Measurements from ENCODE around the gene GFY.

Gene GFY, protein sequence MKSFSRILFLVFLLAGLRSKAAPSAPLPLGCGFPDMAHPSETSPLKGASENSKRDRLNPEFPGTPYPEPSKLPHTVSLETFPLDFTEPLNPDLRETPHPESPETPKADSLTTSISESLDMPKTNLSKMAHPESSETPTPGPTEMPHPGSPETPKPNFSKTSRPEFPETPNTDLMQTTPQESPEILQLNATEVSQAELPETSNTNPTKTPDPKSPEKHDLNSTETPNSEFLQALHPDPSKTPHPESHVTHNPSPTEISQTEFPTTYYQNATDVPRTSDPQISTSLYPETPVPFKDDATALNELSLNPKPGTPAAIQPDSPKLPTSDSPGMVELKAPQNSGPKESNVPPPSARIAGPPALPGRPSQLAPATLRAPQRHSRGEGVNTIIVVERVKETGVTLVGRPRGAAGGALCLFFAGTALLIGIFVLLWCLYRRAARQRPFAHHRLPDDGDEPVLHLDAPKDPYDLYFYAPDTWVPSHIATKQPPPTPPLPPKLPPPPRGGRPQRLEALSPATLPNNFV

DNA sequence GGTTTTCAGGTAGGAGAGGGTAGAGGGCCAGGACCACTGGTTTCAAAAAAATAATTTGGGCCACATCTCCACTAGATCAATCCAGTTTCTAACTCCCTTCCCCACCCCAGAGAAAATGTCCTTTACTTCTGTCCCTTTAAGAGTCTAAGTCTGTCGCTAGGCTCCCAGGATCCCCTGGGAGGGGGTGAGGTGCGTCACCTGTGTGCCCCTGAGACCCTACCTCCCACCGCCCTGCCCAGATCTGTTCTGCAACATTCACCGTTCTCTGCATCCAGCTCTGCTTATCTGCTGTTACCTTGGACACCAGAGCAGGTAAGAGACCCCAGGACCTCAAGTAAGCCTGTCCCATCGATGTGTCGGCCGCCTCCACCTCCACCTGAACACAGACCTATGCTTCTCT is at the start of gene GFY:
TSS of gene GFY (plus strand) at position 211 of the 400 bp plus-strand sequence. CDS start 1,043 bp downstream, outside the sequence.
- DNase-seq (ENCODE audit: low read depth in 1 of 2, low spot score in 1 of 2), result no peak

DNA sequence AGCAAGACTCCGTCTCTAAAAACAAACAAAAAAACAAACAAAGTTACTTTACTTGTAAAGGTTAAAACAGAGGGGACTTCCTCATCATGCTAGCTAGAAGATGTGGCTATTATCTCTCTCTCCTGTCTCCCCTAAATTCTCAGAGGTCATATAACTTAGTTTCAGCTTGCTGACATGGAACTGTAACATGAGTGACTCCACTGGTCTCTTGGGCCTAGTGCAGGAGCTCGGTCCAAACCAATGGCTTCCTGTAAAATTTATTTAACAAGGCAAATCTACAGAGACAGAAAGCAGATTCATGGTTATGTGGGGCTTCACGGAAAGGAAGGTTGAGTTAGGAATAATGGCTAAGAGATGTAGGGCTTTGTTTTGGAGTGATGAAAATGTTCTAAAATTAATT is 46.7 kb upstream of the GFY start:
- DNase-seq (ENCODE audit: low read depth in 1 of 2, low spot score in 1 of 2), result no peak

DNA sequence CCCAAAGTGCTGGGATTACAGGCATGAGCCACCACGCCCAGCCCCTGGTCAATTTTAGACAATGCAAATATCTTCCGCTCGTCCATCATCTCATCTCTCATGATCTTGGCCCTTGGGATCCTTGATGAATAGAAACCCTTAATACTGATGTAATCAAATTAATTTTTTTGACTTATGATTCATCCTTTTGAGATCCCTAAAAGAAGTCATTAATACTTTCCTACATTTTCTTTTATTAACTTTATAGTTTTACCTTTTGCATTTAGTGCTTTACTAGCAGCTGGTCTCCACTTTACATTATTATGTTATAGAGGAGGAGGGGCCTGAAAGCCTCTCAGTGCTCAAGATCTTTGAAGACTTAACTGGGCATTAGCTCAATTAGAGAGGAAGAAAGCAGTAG is 44.8 kb upstream of the GFY start:
- no peak for DNase-seq (ENCODE audit: low read depth in 1 of 2, low spot score in 1 of 2)

DNA sequence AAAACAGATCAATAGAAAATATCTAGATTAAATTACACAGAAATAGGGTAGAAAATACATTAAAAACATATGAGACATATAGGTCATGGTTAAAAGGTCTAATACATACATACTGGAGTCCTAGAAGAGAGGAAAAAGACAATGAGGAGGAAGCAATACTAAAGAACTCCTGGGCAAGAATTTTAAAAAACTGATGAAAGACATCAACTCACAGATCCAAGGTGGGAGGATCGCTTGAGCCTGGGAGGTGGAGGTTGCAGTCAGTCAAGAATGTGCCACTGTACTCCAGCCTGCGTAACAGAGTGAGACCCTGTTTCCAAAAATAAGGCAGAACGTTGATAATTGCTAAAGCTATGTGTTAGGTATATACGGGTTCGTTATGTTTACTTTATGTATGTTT is 42.5 kb upstream of the GFY start:
- no peak for DNase-seq (ENCODE audit: low read depth in 1 of 2, low spot score in 1 of 2)

DNA sequence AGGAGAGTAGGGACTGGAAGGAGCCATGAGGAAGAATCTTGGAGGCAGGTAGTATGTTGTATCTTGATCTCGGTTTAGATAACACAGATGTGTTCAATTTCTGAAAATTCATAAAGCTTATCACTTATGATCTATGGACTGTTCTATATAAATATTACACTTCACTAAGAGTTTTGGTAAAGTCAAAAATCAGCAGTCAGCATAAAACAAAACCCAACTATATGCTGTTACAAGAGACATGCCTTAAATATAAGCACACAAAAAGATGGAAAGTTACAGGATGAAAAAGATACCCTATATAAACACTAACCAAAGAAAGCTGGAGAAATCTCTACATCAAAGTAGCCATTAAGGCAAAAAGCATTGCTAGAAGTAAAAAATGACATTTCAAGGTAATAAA is 41.6 kb upstream of the GFY start:
- no peak for DNase-seq (ENCODE audit: low read depth in 1 of 2, low spot score in 1 of 2)

DNA sequence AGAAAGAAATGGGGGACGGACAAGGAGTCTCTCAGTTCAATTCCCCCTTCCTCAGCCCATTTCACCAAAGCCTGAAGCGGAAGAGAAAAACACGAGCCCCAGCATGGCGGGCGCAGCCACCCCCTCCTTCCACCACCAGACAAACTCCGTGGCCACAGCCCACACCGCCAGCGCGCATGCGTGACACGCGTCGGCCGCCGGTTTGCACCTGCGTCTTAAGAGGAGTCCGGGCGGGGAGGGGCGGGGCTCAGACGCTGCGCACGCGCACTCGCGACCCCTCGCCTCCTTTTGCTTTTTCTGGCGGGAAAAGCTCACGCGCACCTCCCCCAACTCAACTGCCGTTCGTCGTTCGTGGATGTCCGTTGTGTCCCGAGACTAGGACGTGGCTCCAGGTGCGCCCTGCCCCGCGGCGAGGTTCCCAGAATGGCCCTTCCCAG is 37.2 kb upstream of the GFY start, which contains the start of gene KASH5:
TSS of gene KASH5 (plus strand) at position 314 of the 437 bp plus-strand sequence. CDS start 2,635 bp downstream, outside the sequence.
- DNase-seq (ENCODE audit: low read depth in 1 of 2, low spot score in 1 of 2), result peak; percentile 53 to 90

DNA sequence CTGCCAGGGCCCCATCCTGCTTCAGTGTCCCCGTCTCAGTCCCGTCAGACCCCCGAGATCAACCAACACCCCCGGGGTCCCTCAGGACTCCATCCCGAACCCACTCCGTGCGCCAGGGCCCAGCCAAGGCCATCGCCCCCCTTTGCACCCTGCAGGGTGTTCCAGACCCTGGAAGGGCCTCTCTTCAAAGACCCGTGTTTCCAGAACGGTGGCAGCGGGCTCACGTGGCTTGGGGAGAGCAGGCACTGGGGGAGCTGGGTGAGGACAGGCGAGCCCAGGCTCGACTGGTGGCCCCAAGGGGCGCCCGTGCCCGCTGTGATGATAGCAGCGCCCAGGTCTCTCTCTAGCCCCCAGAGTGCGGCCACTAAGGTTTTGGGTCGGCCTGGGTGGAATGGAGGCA is 35.8 kb upstream of the GFY start:
- no peak for DNase-seq (ENCODE audit: low read depth in 1 of 2, low spot score in 1 of 2)

DNA sequence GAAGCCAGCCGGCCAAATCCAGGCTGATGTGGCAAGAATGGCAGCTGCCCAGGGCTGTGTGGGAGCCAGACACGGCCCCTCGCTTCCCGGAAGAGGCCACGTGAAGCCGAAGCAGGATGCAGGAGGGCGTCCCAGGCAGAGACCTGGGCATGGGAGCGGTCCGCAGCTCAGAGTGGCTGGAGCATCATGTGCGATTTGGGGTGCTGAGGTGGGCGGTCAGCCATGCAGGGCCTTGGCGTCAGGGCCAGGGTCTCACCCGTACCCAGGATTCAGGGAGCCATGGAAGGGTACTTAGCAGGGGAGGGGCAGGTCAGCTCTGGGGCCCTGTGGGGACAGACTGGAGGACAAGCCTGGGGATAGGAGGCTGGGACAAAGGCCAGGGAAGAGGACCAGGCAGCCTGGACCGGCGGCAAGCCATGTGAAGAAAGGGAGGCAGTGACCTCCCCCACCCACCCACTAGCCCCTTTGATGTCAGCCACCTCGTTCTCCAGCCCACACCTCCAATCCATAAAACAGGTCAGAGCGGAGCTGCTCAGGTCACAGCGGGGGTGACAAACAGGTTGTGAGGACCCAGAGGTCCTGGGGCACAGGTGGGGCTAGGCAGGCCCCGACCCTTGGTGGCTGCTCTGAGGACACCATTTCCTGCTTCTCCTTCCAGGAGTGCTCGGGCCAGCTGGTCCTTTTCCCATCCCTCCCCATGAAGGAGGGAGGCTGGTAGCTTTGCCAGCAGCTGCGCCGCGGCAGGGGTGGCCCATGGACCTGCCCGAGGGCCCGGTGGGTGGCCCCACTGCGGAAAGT is 34.9 kb upstream of the GFY start:
- DNase-seq (ENCODE audit: low read depth in 1 of 2, low spot score in 1 of 2), result no peak

DNA sequence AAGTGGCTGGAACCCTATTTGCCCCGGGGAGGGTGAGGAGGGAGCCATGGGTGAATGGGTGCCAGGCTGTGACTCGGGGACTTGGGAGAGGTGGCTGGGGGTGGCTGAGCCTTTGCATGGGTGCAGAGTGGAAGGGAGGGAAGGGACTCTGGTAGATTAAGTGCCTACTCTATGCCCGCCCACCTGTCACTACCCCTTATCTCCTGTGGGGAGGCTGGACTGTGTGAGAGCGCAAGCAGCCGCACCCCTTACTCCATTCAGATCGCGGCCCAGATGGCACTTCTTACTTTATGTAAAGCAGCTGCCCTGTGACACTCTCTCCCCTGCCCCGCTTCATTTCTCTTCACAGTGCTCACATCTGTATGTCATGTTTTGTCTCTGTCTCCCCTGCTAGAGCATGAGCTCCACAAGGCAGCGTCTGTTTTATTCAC is 34.2 kb upstream of the GFY start:
- DNase-seq (ENCODE audit: low read depth in 1 of 2, low spot score in 1 of 2), result no peak

DNA sequence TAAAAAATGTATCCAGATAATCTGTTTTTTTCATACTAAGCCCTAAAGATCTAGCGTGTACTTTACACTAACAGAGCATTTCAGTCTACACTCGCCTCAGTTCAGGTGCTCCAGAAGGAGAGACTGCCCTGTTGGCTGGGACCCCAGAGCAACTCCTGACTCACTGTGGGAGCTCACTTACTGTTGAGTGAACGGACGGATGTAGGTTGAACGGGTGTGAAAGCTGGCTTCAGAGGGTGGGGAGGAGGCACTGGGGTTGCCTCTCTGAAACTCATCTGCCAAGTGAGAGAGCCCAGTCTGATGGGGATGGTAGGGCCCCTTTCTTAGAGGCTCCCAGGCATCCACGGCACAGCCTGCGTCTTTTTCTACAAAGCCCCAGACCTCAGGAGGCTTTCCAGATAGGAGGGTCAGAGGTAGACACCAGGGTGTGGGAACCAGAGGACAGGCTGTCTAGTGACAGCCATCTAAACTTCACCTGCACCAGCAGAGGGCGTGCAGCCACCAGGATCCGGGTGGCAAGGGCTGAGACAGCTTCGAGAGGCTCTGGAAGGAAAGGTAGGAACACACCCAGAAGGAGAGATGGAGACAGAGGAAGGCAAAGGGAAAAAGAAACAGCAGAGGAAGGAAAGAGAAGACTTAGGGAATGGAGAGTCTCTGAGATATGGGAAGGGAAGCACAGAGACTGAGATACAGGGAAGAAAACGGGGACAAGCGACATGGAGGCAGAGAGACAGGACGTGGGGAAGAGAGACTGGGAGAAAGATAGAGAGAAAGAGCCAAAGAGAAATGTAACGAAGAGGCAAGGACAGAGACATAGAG is 33.4 kb upstream of the GFY start:
- peak; percentile 47 to 73 for DNase-seq (ENCODE audit: low read depth in 1 of 2, low spot score in 1 of 2)

DNA sequence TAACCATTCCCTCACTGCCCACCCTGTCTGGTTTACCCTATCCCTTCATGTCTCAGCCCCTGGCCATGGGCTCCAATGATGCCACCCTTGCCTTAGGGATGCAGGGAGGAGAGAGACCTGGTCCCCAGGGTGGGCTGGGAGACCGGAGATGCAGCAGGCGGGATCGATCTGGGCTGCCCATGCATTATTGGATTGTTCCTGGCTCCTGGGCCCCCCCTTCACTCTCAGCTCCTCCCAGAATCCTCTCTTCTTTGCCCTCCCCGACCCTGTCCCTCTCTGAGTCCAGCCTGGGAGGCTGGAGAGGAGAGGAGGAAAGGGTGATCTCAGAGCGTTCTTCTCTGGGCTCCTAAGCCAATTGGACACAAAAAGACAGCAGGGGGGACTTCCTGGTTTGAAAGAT is 31.3 kb upstream of the GFY start:
- DNase-seq (ENCODE audit: low read depth in 1 of 2, low spot score in 1 of 2), result no peak

DNA sequence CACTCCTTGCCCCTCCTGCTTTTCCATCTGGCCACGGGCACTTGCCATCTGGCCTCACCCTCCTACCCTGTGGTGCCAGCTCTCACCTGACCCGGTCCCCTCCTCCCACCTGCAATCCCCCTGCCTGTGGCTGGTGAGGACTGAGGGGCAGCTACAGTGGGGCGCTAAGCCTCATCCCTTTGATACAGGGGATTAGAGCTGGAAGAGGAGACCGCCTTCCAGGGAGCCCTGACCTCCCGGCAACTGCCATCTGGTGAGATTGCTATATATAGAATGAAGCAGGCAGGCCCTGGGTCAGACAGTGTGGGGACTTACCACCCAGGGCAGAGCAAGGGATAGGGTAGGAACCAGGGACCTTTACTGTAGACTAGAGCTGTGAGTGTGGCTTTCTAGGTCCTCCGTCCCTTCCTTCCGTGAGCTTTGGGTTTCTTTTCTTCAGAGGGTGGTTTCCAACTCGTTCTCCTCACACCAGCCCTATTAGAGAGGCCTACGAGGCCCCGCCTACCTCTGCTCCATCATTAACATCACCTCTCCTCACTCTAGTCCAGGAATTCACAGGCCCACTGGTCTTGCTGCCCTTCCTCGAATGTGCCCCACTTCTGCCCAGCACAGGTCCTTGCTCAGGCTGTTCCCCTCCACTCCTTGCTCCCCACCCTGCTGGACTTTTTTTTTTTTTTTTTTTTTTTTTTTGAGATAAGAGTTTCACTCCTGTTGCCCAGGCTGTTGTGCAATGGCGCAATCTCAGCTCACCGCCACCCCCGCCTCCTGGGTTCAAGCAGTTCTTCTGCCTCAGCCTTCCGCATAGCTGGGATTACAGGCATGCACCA is 29.4 kb upstream of the GFY start:
- DNase-seq (ENCODE audit: low read depth in 1 of 2, low spot score in 1 of 2), result no peak

DNA sequence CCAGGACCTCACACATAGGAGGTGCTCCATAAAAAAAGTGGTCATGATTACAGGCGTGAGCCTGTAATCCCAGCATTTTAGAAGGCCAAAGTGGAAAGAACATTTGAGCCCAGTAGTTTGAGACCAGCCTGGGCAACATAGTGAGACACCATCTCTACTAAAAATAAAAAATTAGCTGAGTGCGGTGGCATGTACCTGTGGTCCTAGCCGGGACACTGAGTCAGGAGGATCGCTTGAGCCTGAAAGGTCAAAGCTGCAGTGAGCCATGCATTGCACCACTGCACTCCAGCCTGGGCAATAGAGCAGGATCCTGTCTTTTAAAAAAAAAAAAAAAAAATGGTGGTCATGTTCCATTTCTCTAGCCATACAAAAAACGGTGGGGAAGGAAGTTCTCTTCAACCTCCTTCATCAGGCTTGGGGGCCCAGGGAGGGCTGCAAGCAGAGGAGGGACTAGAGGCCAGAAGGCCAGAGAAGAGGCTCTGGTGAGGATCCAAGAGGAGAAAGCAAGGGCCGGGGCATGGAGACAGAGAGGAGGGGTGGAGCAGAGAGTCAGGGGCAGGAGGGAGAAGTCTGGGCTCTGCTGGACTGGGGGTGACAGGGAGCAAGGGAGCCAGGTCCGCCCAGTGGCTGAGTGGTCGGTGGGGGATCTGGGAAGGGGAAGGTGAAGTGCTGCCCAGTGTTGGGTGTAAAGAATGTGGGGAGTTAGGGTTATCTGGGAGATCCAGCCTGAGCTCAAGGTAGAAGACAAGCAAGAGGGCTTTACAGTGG is 28.3 kb upstream of the GFY start:
- DNase-seq (ENCODE audit: low read depth in 1 of 2, low spot score in 1 of 2), result no peak

DNA sequence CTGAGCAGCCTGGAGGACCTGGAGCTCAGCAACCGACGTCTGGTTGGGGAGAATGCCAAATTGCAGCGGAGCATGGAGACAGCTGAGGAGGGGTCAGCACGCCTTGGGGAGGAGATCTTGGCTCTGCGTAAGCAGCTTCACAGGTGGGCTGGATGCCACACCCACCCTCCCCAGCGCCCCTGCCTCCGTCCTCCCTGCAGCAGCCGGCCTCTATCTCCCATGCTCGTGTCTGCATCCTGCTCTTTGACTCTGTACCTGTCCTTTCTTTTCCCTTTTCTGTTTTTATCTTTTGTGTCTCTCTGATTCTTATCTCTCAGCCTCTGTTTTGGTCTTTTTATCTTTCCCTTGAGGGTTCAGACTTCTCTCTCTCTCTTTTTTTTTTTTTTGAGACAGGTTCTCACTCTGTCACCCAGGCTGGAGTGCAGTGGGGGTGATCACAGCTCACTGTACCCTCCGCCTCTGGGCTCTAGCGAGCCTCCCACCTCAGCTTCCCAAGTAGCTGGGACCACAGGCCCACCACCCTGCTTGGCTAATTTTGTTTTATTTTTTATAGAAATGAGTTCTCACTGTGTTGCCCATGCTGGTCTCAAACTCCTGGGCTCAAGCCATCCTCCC is 27.1 kb upstream of the GFY start:
- no peak for DNase-seq (ENCODE audit: low read depth in 1 of 2, low spot score in 1 of 2)

DNA sequence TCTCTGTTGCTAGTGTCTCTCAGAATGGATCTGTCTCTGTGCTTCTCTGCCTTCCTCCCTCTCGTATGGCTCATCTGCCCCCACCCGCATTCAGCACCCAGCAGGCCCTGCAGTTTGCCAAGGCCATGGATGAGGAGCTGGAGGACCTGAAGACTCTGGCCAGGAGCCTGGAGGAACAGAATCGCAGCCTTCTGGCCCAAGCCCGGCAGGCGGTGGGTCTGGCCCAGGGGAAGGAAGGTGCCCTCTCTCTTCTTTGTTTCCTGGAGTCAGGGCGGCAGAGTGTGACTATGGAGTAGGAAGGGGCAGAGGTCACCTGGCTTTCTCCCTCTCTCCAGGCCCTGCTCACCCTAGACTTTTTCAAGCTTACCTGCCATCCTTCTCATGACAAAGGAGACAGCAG is 26.3 kb upstream of the GFY start:
- DNase-seq (ENCODE audit: low read depth in 1 of 2, low spot score in 1 of 2), result no peak

DNA sequence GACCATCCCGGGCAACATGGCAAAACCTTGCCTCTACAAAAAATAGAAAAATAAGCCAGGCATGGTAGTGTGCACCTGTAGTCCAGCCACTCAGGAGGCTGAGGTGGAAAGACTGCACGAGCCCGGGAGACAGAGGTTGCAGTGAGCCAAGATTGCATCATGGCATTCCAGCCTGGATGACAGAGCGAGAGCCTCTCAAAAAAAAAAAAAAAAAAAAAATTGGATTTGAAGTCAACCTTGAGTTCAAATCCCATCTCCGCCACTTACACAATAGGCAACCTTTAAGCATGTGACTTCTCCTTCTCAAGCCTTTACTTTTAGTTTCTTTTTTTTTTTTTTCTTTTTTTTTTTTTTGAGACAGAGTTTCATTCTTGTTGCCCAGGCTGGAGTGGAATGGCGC is 25.2 kb upstream of the GFY start:
- no peak for DNase-seq (ENCODE audit: low read depth in 1 of 2, low spot score in 1 of 2)

DNA sequence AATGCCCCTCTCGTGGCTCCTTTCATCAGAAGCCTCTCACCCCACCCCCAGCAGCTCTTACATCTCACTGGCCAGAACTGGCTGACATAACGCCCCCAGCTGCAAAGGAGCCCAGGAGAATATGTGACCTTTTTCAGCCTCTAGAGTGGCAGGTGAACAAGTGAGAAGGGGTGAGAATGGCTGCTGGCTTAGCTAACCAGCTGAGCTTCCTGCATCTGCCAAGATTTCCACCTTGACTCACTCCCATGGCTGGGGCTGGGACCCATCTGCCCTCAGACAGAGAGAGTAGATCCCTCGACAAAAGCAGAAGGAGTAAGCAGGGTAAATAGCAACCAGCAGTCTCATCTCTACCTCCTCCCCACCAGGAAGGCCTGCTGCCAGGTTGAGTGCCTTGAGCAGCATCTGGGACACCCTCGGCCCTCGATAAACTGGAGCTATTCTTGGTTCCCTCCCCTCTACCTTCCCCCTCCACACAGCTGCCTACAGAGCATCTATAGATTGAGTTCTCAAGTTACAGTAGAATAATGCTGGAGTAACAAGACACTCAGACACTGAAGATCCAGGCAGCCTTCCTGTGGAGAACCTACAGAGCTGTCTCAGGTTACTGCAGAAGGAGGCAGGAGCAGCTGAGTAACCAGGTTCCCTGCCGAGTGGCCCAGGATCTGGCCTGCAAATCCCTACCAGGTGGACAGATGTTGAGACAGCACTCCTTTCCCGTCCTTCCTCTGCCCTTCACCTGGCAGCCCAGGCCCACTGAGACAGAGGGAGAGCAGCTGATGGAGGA is 21.6 kb upstream of the GFY start:
- no peak for DNase-seq (ENCODE audit: low read depth in 1 of 2, low spot score in 1 of 2)

DNA sequence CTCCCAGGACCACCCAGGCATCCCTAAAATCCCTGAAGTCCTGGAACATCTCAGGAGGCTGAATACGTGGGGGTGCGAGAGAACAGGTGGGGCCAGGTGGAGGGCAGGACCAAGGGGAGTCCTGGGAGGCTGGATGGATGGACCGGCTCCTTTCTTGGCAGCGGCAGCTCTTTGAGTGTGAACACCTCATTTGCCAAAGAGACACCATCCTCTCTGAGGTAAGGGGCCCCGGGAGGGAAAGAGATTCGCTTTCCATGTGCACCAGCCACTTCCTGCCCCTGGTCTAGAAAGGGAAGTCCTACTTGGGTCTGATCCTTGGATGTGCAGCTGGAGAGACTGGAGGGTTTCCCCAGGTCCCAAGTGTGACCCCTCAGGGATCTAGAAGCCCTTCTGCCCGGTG is 18.1 kb upstream of the GFY start:
- DNase-seq (ENCODE audit: low read depth in 1 of 2, low spot score in 1 of 2), result no peak
